Cardiac fibroblast (primary cell): ENCODE measurements around the gene AGRP.

Experiments
- DNase-seq, 2 donors: peaks; one replicate each; pipeline versions ENCODE4 v3.0.0 to v3.0.0-alpha.2; 2010; ENCODE audit warnings: low read depth in 2 of 2
- H3K4me3 ChIP-seq, 2 donors: replicated peaks in 1 of 2; 1 replicate in 1 of 2; 2 replicates in 1 of 2; pipeline ENCODE4 v1.5.1; 2011; ENCODE audit warnings: low read depth in 2 of 2, low read length in 2 of 2, mild to moderate bottlenecking in 2 of 2, moderate library complexity in 1 of 2
- TF ChIP-seq, protein P1 (sequence below): IDR thresholded peaks from one replicate; pipeline ENCODE4 v1.5.1; 2011; ENCODE audit warnings: low read depth, mild to moderate bottlenecking, low read length, inconsistent platforms

The AGRP gene

GRCh38 chr16:67438824-67439393 lies 44.4 kb downstream of the AGRP start:
- DNase-seq, result no peak
- no peak overlapping the region for H3K4me3 ChIP-seq
- TF ChIP-seq, protein P1, sequence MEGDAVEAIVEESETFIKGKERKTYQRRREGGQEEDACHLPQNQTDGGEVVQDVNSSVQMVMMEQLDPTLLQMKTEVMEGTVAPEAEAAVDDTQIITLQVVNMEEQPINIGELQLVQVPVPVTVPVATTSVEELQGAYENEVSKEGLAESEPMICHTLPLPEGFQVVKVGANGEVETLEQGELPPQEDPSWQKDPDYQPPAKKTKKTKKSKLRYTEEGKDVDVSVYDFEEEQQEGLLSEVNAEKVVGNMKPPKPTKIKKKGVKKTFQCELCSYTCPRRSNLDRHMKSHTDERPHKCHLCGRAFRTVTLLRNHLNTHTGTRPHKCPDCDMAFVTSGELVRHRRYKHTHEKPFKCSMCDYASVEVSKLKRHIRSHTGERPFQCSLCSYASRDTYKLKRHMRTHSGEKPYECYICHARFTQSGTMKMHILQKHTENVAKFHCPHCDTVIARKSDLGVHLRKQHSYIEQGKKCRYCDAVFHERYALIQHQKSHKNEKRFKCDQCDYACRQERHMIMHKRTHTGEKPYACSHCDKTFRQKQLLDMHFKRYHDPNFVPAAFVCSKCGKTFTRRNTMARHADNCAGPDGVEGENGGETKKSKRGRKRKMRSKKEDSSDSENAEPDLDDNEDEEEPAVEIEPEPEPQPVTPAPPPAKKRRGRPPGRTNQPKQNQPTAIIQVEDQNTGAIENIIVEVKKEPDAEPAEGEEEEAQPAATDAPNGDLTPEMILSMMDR, result no peak

DNA sequence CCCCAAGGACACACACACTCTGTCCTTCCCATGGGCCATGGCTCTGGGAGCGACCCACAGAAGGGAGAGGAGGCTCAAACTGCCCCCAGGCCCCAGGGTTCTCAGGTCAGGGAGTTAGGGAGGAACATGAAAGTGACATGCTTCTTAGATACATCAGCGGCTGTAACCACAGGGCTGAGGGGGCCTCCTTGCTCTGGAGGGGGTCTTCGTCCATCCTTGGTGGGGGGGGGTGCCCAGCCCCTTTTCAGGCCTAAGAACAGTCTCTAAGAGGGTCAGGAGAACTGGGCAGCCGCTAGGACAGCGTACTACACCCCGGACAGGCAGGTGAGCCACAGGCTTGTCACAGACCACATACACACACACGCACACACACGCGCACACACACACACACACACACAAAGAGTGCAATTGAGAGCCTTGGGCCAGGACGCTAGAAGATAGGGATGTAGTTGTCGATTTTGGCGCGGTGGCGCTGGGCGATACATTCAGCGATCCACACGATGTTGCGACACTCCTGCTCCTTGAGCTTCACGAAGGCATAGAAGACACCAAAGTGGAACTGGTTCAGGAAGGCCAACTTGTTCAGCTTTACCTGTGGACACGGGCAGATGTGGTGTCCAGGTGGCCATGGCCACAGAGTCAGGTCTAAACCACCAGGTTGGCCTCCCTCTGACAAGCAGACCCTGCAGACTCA lies 45.1 kb downstream of the AGRP start:
- TF ChIP-seq, protein P1, result no peak
- no peak for DNase-seq
- no peak overlapping the region for H3K4me3 ChIP-seq

DNA sequence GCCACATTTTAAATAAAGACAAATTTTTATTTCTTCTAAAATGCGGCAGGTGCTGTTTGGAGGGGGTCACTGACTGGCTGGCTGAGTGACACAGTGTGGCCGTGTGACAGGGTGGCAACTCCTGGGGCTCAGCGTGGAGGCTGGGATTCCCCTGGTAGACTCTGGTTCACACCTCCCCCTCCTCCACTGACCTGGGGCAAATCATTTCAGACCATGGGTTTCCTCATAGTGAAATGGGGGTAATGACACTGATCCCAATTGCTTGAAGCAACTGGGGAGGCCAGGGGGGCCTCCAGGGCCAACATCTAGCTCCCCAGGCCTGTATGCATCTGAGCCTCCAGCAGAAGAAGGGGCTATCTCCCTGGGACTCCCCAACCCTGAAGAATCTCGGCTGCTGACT lies 45.8 kb downstream of the AGRP start:
- TF ChIP-seq, protein P1, result no peak
- no peak for DNase-seq
- H3K4me3 ChIP-seq, result no peak overlapping the region

GRCh38 chr16:67436640-67437193 lies 46.6 kb downstream of the AGRP start:
- TF ChIP-seq, protein P1, result no peak
- H3K4me3 ChIP-seq, result no peak overlapping the region
- DNase-seq, result no peak

DNA sequence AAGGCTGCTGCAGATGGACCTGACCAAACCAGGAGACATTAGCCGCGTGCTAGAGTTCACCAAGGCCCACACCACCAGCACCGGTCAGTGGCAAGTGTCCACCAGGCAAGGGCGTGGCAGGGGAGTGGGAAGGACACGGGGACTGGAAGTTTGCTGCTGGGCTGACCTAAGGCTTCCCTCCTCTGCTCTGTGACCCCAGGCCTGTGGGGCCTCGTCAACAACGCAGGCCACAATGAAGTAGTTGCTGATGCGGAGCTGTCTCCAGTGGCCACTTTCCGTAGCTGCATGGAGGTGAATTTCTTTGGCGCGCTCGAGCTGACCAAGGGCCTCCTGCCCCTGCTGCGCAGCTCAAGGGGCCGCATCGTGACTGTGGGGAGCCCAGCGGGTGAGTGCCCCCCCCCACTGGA lies 47.6 kb downstream of the AGRP start:
- TF ChIP-seq, protein P1, result no peak
- no peak overlapping the region for H3K4me3 ChIP-seq
- no peak for DNase-seq

DNA sequence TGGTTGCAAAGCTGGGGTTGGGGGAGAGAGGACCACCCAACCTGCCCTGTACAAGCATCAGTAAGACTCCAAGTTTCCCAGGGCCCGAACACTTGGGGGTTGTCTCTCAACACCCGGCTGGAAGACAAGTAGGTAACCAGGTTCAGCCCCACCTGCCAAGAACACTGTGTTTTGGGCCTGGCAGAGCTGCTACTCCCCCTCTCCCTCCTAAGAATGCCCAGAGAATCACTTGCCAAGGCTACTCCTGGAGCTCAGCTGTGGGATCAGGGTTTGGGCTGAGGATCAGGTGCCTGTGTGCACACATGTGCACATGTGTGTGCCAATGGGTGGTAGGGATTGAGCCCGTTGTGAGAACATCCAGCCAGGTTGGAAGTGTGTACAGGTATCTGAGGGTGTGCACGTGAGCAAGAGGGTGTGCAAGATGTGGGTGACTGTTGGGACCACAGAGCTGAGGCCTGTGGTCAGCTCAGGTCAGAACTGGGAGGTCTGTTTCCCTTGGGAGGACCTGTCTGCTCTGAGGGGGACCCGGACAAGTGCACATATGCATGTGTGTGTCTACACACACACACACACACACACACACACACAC lies 50.1 kb downstream of the AGRP start:
- no peak for DNase-seq
- H3K4me3 ChIP-seq, result no peak overlapping the region
- TF ChIP-seq, protein P1, result no peak
